Vagina (tissue), 2 donors: ENCODE data around the gene CCDC89. TPM values are rescaled to one million over a fixed set of nuclear protein-coding genes. Genes with fewer than 3 reads are reported as not detected.

ENCODE experiments used
- DNase-seq, 2 donors: peaks; one replicate each; pipeline ENCODE4 v3.0.0-alpha.2; 2017; ENCODE audit errors: extremely low spot score in 2 of 2
- H3K27ac ChIP-seq: fragments of 200-600 bp; sonication (generic); one replicate; pipeline ENCODE4 v1.5.1; 2019
- H3K27me3 ChIP-seq: fragments of 200-600 bp; sonication (generic); one replicate; pipeline ENCODE4 v1.5.1; 2019
- H3K36me3 ChIP-seq, 2 donors: fragments of 200-600 bp; sonication (generic); one replicate each; pipeline ENCODE4 v1.5.1; 2017 to 2019
- H3K4me1 ChIP-seq: fragments of 200-600 bp; sonication (generic); one replicate; pipeline ENCODE4 v1.5.1; 2019
- H3K4me3 ChIP-seq, 2 donors: fragments of 200-600 bp; sonication (generic); 1 replicate in 1 of 2; 2 replicates in 1 of 2; pipeline ENCODE4 v1.5.1; 2016 to 2019
- H3K9me3 ChIP-seq: fragments of 200-600 bp; sonication (generic); one replicate; pipeline ENCODE4 v1.5.1; 2019
- CTCF ChIP-seq, 3 experiments: fragments of 450-650 bp in 2 of 3; fragments of 200-600 bp in 1 of 3; sonication (generic) in 1 of 3; IDR thresholded peaks; one replicate each; pipeline ENCODE4 v1.5.1; 2017 to 2019; ENCODE audit warnings: antibody characterized with exemption in 3 of 3, mild to moderate bottlenecking in 2 of 3, moderate library complexity in 2 of 3
- POLR2A ChIP-seq, 2 donors: fragments of 450-650 bp; IDR thresholded peaks; one replicate each; pipeline ENCODE4 v1.6.1; 2017; ENCODE audit warnings: antibody characterized with exemption in 2 of 2, mild to moderate bottlenecking in 2 of 2, moderate library complexity in 2 of 2
- POLR2AphosphoS5 ChIP-seq, 2 donors: sonication (generic); formaldehyde crosslinking; IDR thresholded peaks; one replicate each; pipeline ENCODE4 v1.9.0; 2017; ENCODE audit warnings: antibody characterized with exemption in 2 of 2, mild to moderate bottlenecking in 2 of 2, low read depth in 1 of 2; ENCODE audit not compliant: insufficient read depth in 1 of 2
- intact Hi-C: fragments of 100-400 bp; cut with DNase I; formaldehyde crosslinking; loops from one replicate; pipeline ENCODE4 v1.15.1; 2023
- total RNA-seq: library from RNA; depleted of rRNA; stranded (reverse); fragments of >200 nt; gene quantifications from one replicate; pipeline ENCODE4 v1.2.3, GENCODE V29; 2016

The CCDC89 gene
- total RNA-seq, 1 donor from 2014 or later: not detected

GRCh38 chr11:85704967-85705366 lies 19.0 kb upstream of the CCDC89 start:
- Histone ChIP-seq H3K9me3 (no peaks in the 10 kb centered on the region), H3K4me1 (no peaks in the 10 kb centered on the region), H3K4me3 (no peak overlapping the region), H3K27me3 (no peaks in the 10 kb centered on the region), H3K27ac (no peak overlapping the region), H3K36me3 (no peaks in the 10 kb centered on the region)
- intact Hi-C loops: no loop called here
- TF ChIP-seq CTCF (IDR thresholded peaks at IDR 0.05) (no peak), POLR2AphosphoS5 (IDR thresholded peaks at IDR 0.05; ENCODE audit: insufficient read depth in 1 of 2, low read depth in 1 of 2) (no peak), POLR2A (IDR thresholded peaks at IDR 0.05) (no peak)
- DNase-seq: no peak

- no peak for TF ChIP-seq CTCF (IDR thresholded peaks at IDR 0.05)
- TF ChIP-seq POLR2A (IDR thresholded peaks at IDR 0.05): no peak
- no peak for TF ChIP-seq POLR2AphosphoS5 (IDR thresholded peaks at IDR 0.05; ENCODE audit: insufficient read depth in 1 of 2, low read depth in 1 of 2)
- Histone ChIP-seq H3K4me1 (no peaks in the 10 kb centered on the region), H3K4me3 (no peak overlapping the region), H3K36me3 (no peaks in the 10 kb centered on the region), H3K27ac (no peak overlapping the region), H3K27me3 (no peaks in the 10 kb centered on the region), H3K9me3 (no peaks in the 10 kb centered on the region)
- DNase-seq: no peak
- intact Hi-C loops: no loop called here
Observed at GRCh38 chr11:85699957-85700741, 14.2 kb upstream of the CCDC89 start.

GRCh38 chr11:85698195-85698594 lies 12.2 kb upstream of the CCDC89 start:
- no peaks in the 10 kb centered on the region for H3K27me3 ChIP-seq
- no peak for DNase-seq
- H3K4me1 ChIP-seq: no peaks in the 10 kb centered on the region
- intact Hi-C loops: no loop called here
- H3K27ac ChIP-seq: no peak overlapping the region
- H3K4me3 ChIP-seq: no peak overlapping the region
- no peaks in the 10 kb centered on the region for H3K9me3 ChIP-seq
- no peak for TF ChIP-seq CTCF (IDR thresholded peaks at IDR 0.05)
- TF ChIP-seq POLR2A (IDR thresholded peaks at IDR 0.05): no peak
- no peak for TF ChIP-seq POLR2AphosphoS5 (IDR thresholded peaks at IDR 0.05; ENCODE audit: insufficient read depth in 1 of 2, low read depth in 1 of 2)
- H3K36me3 ChIP-seq: no peaks in the 10 kb centered on the region

- no peak overlapping the region for H3K27ac ChIP-seq
- DNase-seq: no peak
- no peaks in the 10 kb centered on the region for H3K27me3 ChIP-seq
- H3K4me1 ChIP-seq: no peaks in the 10 kb centered on the region
- no peaks in the 10 kb centered on the region for H3K9me3 ChIP-seq
- H3K4me3 ChIP-seq: no peak overlapping the region
- intact Hi-C loops: no loop called here
- TF ChIP-seq POLR2A (IDR thresholded peaks at IDR 0.05): no peak
- no peak for TF ChIP-seq CTCF (IDR thresholded peaks at IDR 0.05)
- no peak for TF ChIP-seq POLR2AphosphoS5 (IDR thresholded peaks at IDR 0.05; ENCODE audit: insufficient read depth in 1 of 2, low read depth in 1 of 2)
- no peaks in the 10 kb centered on the region for H3K36me3 ChIP-seq
Observed at GRCh38 chr11:85697747-85698146, 11.8 kb upstream of the CCDC89 start.

- H3K27me3 ChIP-seq: no peaks in the 10 kb centered on the region
- H3K36me3 ChIP-seq: no peaks in the 10 kb centered on the region
- H3K4me1 ChIP-seq: no peaks in the 10 kb centered on the region
- no peak overlapping the region for H3K27ac ChIP-seq
- no peak overlapping the region for H3K4me3 ChIP-seq
- no peaks in the 10 kb centered on the region for H3K9me3 ChIP-seq
- no peak for DNase-seq
- intact Hi-C loops: no loop called here
- no peak for TF ChIP-seq CTCF (IDR thresholded peaks at IDR 0.05)
- no peak for TF ChIP-seq POLR2AphosphoS5 (IDR thresholded peaks at IDR 0.05; ENCODE audit: insufficient read depth in 1 of 2, low read depth in 1 of 2)
- no peak for TF ChIP-seq POLR2A (IDR thresholded peaks at IDR 0.05)
Observed at GRCh38 chr11:85695546-85695945, 9.6 kb upstream of the CCDC89 start.
